ENCODE data around the gene NR6A1. TPM values are rescaled to one million over a fixed set of nuclear protein-coding genes. Genes with fewer than 3 reads are reported as not detected.

Gene NR6A1
- total RNA-seq, 5 donors from 2014 or later (not counting 1 experiment from before 2014, with no cell fraction given): 0.19 to 0.50 (median 0.40) TPM; not detected in 1

- no peak for ATAC-seq (replicated peaks in 1 of 4)
- CTCF ChIA-PET: no interaction called here
These were observed 259.7 kb downstream of the NR6A1 start for GRCh38 chr9:124511426-124511840.

GRCh38 chr9:124510650-124511425 is 260.3 kb downstream of the NR6A1 start:
- H3K9me3 ChIP-seq: no peaks in the 10 kb centered on the region
- H3K27ac ChIP-seq (ENCODE audit: low read length): no peak overlapping the region
- ChIA-PET POLR2A (no interaction called here), CTCF (no interaction called here)
- Mint-ChIP-seq H3K27ac (no peak overlapping the region), H3K4me3 (no peak overlapping the region), H3K9me3 (no peaks in the 10 kb centered on the region), H3K4me1 (peaks cover 0 to 6% (median 0%) of the 10 kb centered on the region in 3 donors), H3K27me3 (peaks cover 11 to 17% of the 10 kb centered on the region in 2 donors), H3K36me3 (no peaks in the 10 kb centered on the region)
- WGBS (ENCODE audit: insufficient coverage): 84% methylated on average over 7 of the region's 9 CpGs
- peaks cover 0 to 44% of the 10 kb centered on the region in 2 experiments for H3K27me3 ChIP-seq (replicated peaks in 1 of 2; ENCODE audit: control insufficient read depth in 2 of 2, extremely low read depth in 1 of 2, insufficient read depth in 2 of 2, low read length in 1 of 2)
- H3K4me1 ChIP-seq (ENCODE audit: control insufficient read depth in 1 of 2, extremely low read depth in 1 of 2, insufficient read depth in 2 of 2, low read length in 2 of 2): no peaks in the 10 kb centered on the region
- H3K4me3 ChIP-seq (ENCODE audit: control insufficient read depth in 1 of 2, extremely low read depth in 1 of 2, low read length in 1 of 2): no peak overlapping the region
- ATAC-seq (replicated peaks in 1 of 4): no peak
- no peak for DNase-seq
- no peaks in the 10 kb centered on the region for H3K36me3 ChIP-seq (ENCODE audit: control insufficient read depth in 2 of 2, extremely low read depth in 1 of 2, insufficient read depth in 1 of 2, low read length in 1 of 2)

More at GRCh38 chr9:124511426-124511840, 259.7 kb downstream of the NR6A1 start:
- Histone ChIP-seq H3K9me3 (no peaks in the 10 kb centered on the region), H3K27me3 (replicated peaks in 1 of 2; ENCODE audit: control insufficient read depth in 2 of 2, extremely low read depth in 1 of 2, insufficient read depth in 2 of 2, low read length in 1 of 2) (peaks cover 0 to 38% of the 10 kb centered on the region in 2 experiments), H3K4me1 (ENCODE audit: control insufficient read depth in 1 of 2, extremely low read depth in 1 of 2, insufficient read depth in 2 of 2, low read length in 2 of 2) (no peaks in the 10 kb centered on the region), H3K27ac (ENCODE audit: low read length) (no peak overlapping the region), H3K4me3 (ENCODE audit: control insufficient read depth in 1 of 2, extremely low read depth in 1 of 2, low read length in 1 of 2) (no peak overlapping the region), H3K36me3 (ENCODE audit: control insufficient read depth in 2 of 2, extremely low read depth in 1 of 2, insufficient read depth in 1 of 2, low read length in 1 of 2) (no peaks in the 10 kb centered on the region)
- POLR2A ChIA-PET: no interaction called here
- Mint-ChIP-seq H3K4me3 (no peak overlapping the region), H3K4me1 (peaks cover 0 to 6% (median 0%) of the 10 kb centered on the region in 3 donors), H3K36me3 (no peaks in the 10 kb centered on the region), H3K9me3 (no peaks in the 10 kb centered on the region), H3K27ac (no peak overlapping the region), H3K27me3 (peaks cover 11% of the 10 kb centered on the region in 2 donors)
- WGBS (ENCODE audit: insufficient coverage): no CpG with 5 or more reads among the region's 6 CpGs
- no peak for DNase-seq

- ATAC-seq (replicated peaks in 1 of 4) (no peak), DNase-seq (no peak)
- Histone ChIP-seq H3K36me3 (ENCODE audit: control insufficient read depth in 2 of 2, extremely low read depth in 1 of 2, insufficient read depth in 1 of 2, low read length in 1 of 2) (no peaks in the 10 kb centered on the region), H3K4me3 (ENCODE audit: control insufficient read depth in 1 of 2, extremely low read depth in 1 of 2, low read length in 1 of 2) (no peak overlapping the region), H3K4me1 (ENCODE audit: control insufficient read depth in 1 of 2, extremely low read depth in 1 of 2, insufficient read depth in 2 of 2, low read length in 2 of 2) (peaks cover 0 to 7% of the 10 kb centered on the region in 2 experiments), H3K9me3 (no peaks in the 10 kb centered on the region), H3K27ac (ENCODE audit: low read length) (no peak overlapping the region), H3K27me3 (replicated peaks in 1 of 2; ENCODE audit: control insufficient read depth in 2 of 2, extremely low read depth in 1 of 2, insufficient read depth in 2 of 2, low read length in 1 of 2) (peaks cover 0 to 54% of the 10 kb centered on the region in 2 experiments)
- ChIA-PET CTCF (no interaction called here), POLR2A (no interaction called here)
- peaks cover 21 to 28% of the 10 kb centered on the region in 2 donors for H3K27me3 Mint-ChIP-seq
- no peaks in the 10 kb centered on the region for H3K36me3 Mint-ChIP-seq
- no peaks in the 10 kb centered on the region for H3K9me3 Mint-ChIP-seq
- 85% methylated on average over 9 of the region's 11 CpGs for WGBS (ENCODE audit: insufficient coverage)
- no peak overlapping the region for H3K4me3 Mint-ChIP-seq
- H3K4me1 Mint-ChIP-seq: peaks cover 6 to 14% (median 10%) of the 10 kb centered on the region in 3 donors
- no peak overlapping the region for H3K27ac Mint-ChIP-seq
These were observed 263.2 kb downstream of the NR6A1 start for GRCh38 chr9:124507880-124508423.

- Mint-ChIP-seq H3K27me3 (peaks cover 21 to 28% of the 10 kb centered on the region in 2 donors), H3K36me3 (no peaks in the 10 kb centered on the region), H3K27ac (no peak within 1 kb of the TSS), H3K9me3 (no peaks in the 10 kb centered on the region), H3K4me1 (peaks cover 6 to 14% (median 10%) of the 10 kb centered on the region in 3 donors), H3K4me3 (peak within 1 kb of the TSS in 1 of 3 donors; percentile 30)
- H3K27ac ChIP-seq (ENCODE audit: low read length): no peak within 1 kb of the TSS
- 90% methylated on average over 24 of the region's 34 CpGs for WGBS (ENCODE audit: insufficient coverage)
- no peaks in the 10 kb centered on the region for H3K9me3 ChIP-seq
- ChIA-PET POLR2A (no interaction called here), CTCF (no interaction called here)
- H3K4me1 ChIP-seq (ENCODE audit: control insufficient read depth in 1 of 2, extremely low read depth in 1 of 2, insufficient read depth in 2 of 2, low read length in 2 of 2): peaks cover 0 to 7% of the 10 kb centered on the region in 2 experiments
- DNase-seq (no peak), ATAC-seq (replicated peaks in 1 of 4) (no peak)
- H3K4me3 ChIP-seq (ENCODE audit: control insufficient read depth in 1 of 2, extremely low read depth in 1 of 2, low read length in 1 of 2): no peak within 1 kb of the TSS
- peaks cover 0 to 57% of the 10 kb centered on the region in 2 experiments for H3K27me3 ChIP-seq (replicated peaks in 1 of 2; ENCODE audit: control insufficient read depth in 2 of 2, extremely low read depth in 1 of 2, insufficient read depth in 2 of 2, low read length in 1 of 2)
- no peaks in the 10 kb centered on the region for H3K36me3 ChIP-seq (ENCODE audit: control insufficient read depth in 2 of 2, extremely low read depth in 1 of 2, insufficient read depth in 1 of 2, low read length in 1 of 2)
These were observed 263.9 kb downstream of the NR6A1 start, which contains the start of gene NR5A1 for GRCh38 chr9:124506931-124507879. Gene NR5A1, minus strand, starts transcription at chr9:124507399. Its CDS starts 4,004 bp downstream, at chr9:124503395.

GRCh38 chr9:124506433-124506832 is 264.7 kb downstream of the NR6A1 start:
- Histone ChIP-seq H3K27ac (ENCODE audit: low read length) (no peak overlapping the region), H3K4me1 (ENCODE audit: control insufficient read depth in 1 of 2, extremely low read depth in 1 of 2, insufficient read depth in 2 of 2, low read length in 2 of 2) (peaks cover 0 to 7% of the 10 kb centered on the region in 2 experiments), H3K9me3 (no peaks in the 10 kb centered on the region), H3K4me3 (ENCODE audit: control insufficient read depth in 1 of 2, extremely low read depth in 1 of 2, low read length in 1 of 2) (no peak overlapping the region), H3K27me3 (replicated peaks in 1 of 2; ENCODE audit: control insufficient read depth in 2 of 2, extremely low read depth in 1 of 2, insufficient read depth in 2 of 2, low read length in 1 of 2) (peaks cover 0 to 62% of the 10 kb centered on the region in 2 experiments), H3K36me3 (ENCODE audit: control insufficient read depth in 2 of 2, extremely low read depth in 1 of 2, insufficient read depth in 1 of 2, low read length in 1 of 2) (no peaks in the 10 kb centered on the region)
- no peak for ATAC-seq (replicated peaks in 1 of 4)
- 86% methylated on average over 4 of the region's 8 CpGs for WGBS (ENCODE audit: insufficient coverage)
- Mint-ChIP-seq H3K27ac (no peak overlapping the region), H3K4me1 (peaks cover 6 to 10% (median 8%) of the 10 kb centered on the region in 3 donors), H3K4me3 (no peak overlapping the region), H3K27me3 (peaks cover 16 to 35% of the 10 kb centered on the region in 2 donors), H3K36me3 (no peaks in the 10 kb centered on the region), H3K9me3 (no peaks in the 10 kb centered on the region)
- ChIA-PET CTCF (no interaction called here), POLR2A (no interaction called here)
- DNase-seq: no peak

GRCh38 chr9:124505901-124506346 is 265.2 kb downstream of the NR6A1 start:
- H3K4me1 Mint-ChIP-seq: peaks cover 6 to 10% (median 8%) of the 10 kb centered on the region in 3 donors
- no peak overlapping the region for H3K4me3 ChIP-seq (ENCODE audit: control insufficient read depth in 1 of 2, extremely low read depth in 1 of 2, low read length in 1 of 2)
- no peak for ATAC-seq (replicated peaks in 1 of 4)
- H3K27me3 ChIP-seq (replicated peaks in 1 of 2; ENCODE audit: control insufficient read depth in 2 of 2, extremely low read depth in 1 of 2, insufficient read depth in 2 of 2, low read length in 1 of 2): peaks cover 0 to 64% of the 10 kb centered on the region in 2 experiments
- H3K27ac Mint-ChIP-seq: no peak overlapping the region
- peaks cover 0 to 7% of the 10 kb centered on the region in 2 experiments for H3K4me1 ChIP-seq (ENCODE audit: control insufficient read depth in 1 of 2, extremely low read depth in 1 of 2, insufficient read depth in 2 of 2, low read length in 2 of 2)
- no peak overlapping the region for H3K27ac ChIP-seq (ENCODE audit: low read length)
- H3K9me3 ChIP-seq: no peaks in the 10 kb centered on the region
- WGBS (ENCODE audit: insufficient coverage): 95% methylated on average over 16 of the region's 19 CpGs
- no peak overlapping the region for H3K4me3 Mint-ChIP-seq
- H3K27me3 Mint-ChIP-seq: peaks cover 18 to 33% of the 10 kb centered on the region in 2 donors
- ChIA-PET POLR2A (no interaction called here), CTCF (no interaction called here)
- no peaks in the 10 kb centered on the region for H3K36me3 ChIP-seq (ENCODE audit: control insufficient read depth in 2 of 2, extremely low read depth in 1 of 2, insufficient read depth in 1 of 2, low read length in 1 of 2)
- no peaks in the 10 kb centered on the region for H3K9me3 Mint-ChIP-seq
- no peak for DNase-seq
- H3K36me3 Mint-ChIP-seq: no peaks in the 10 kb centered on the region
